COR-L47 (cell line): ENCODE measurements around the gene ARID3A.
A peak's percentile ranks its signal among the peaks of the same experiment; 100 is the strongest.

Source experiments
- DNase-seq: peaks from one replicate; lab custom pipeline; 2025; lab: John Stamatoyannopoulos, UW

The ARID3A gene

DNA sequence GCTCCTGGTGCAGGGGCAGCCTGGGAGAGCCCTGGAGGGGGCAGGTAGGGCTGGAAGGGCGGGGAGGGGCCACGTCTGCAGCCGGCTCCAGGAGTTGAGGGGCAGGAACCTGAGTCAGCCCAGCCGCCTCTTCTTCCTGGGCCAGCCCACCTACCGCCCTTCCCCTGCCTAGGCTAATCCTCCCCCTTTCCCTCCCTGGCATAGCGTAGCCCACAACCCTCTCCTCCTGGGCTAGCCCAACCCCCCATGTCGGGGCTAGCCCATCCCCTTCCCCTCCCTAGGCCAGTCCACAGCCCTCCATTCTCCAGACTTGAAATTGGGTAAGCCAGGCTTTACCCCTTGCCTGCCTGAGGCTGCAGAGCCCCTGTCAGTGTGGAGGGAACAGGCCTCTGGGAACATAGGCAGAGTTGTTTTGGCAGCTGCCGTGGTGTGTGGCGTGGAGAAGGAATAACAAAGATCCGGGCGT is 37.7 kb downstream of the ARID3A start:
- DNase-seq: no peak

DNA sequence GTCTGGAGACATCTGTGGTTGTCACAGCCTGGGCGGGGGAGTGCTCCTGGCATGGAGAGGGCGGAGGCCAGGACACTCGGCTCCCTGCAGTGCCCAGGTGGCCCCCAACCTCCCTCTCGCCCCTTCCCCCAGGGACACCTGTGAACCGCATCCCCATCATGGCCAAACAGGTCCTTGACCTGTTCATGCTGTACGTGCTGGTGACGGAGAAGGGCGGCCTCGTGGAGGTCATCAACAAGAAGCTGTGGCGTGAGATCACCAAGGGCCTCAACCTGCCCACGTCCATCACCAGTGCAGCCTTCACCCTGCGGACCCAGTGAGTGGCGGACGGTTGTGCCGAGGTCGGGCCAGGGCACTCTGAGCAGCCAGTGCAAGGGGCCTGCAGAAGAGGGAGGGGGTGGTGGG is 38.3 kb downstream of the ARID3A start:
- DNase-seq: no peak

DNA sequence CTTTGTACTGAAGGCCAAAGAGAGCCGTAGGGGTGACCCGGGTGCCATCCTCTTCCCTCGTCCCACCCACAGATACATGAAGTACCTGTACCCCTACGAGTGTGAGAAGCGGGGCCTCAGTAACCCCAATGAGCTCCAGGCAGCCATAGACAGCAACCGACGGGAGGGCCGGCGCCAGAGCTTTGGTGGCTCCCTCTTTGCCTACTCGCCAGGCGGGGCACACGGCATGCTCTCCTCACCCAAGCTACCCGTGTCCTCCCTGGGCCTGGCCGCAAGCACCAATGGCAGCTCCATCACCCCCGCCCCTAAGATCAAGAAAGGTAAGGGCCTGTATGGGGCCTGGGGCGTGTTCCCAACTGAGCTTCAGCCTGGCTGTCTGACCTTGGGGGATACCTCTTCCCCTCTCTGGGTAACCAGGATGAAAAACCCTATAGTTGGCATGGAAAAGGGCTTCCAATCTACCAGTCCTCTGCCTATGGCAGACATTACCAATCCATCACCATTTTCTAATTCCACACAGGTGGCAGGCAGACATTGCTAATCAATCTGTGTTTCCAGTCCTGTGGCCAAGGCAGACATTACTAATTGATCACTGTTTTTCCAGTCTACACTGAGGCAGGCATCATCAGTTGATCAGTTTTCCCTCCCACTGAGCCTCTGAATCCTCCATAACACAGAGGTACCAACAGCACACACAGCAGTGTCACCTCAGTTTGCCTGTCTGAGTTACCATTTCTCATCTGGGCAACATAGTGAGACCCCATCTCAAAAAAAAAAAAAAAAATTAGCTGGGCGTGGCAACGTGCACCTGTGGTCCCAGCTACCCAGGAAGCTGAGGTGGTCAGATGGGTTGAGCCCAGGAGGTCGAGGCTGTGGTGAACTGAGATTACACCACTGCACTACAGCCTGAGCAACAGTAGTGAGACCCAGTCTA is 39.2 kb downstream of the ARID3A start:
- no peak for DNase-seq

DNA sequence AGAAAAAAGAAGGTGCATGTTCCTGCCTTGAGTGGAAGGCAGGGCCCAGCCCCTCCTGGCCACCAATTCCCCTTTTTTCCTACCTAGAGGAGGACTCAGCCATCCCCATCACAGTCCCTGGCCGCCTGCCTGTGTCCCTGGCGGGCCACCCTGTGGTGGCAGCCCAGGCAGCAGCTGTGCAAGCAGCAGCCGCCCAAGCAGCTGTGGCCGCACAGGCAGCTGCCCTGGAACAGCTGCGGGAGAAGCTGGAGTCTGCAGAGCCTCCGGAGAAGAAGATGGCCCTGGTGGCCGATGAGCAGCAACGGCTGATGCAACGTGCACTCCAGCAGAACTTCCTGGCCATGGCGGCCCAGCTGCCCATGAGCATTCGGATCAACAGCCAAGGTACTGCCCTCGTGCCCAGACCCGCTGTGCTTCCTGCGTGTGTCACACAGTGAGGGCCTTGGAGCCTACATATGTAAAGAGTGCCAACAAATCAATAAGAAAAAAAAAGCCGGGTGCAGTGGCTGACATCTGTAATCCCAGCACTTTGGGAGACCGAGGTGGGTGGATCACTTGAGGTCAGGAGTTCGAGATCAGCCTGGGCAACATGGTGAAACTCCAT is 40.8 kb downstream of the ARID3A start:
- DNase-seq: no peak

DNA sequence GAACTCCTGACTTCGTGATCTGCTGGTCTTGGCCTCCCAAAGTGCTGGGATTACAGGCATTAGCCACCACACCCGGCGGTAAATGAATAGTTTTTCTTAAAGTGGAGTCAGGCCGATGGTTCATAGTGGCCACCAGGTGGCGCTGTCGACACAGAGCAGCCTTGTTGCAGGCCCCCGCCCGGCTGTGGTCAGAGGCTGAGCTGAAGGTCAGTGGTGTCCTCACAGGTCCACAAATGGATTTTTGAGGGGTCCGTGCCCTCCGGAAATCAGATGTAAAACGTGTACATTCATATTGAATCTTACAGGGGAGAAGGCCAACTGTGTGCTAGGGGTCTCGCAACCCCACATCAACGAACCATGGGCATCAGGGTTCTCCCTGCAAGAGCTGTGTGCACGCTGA is 44.9 kb downstream of the ARID3A start:
- DNase-seq: no peak

- DNase-seq: no peak
These were observed 46.0 kb downstream of the ARID3A start for GRCh38 chr19:971795-972194.

GRCh38 chr19:972281-972680 is 46.4 kb downstream of the ARID3A start:
- no peak for DNase-seq

DNA sequence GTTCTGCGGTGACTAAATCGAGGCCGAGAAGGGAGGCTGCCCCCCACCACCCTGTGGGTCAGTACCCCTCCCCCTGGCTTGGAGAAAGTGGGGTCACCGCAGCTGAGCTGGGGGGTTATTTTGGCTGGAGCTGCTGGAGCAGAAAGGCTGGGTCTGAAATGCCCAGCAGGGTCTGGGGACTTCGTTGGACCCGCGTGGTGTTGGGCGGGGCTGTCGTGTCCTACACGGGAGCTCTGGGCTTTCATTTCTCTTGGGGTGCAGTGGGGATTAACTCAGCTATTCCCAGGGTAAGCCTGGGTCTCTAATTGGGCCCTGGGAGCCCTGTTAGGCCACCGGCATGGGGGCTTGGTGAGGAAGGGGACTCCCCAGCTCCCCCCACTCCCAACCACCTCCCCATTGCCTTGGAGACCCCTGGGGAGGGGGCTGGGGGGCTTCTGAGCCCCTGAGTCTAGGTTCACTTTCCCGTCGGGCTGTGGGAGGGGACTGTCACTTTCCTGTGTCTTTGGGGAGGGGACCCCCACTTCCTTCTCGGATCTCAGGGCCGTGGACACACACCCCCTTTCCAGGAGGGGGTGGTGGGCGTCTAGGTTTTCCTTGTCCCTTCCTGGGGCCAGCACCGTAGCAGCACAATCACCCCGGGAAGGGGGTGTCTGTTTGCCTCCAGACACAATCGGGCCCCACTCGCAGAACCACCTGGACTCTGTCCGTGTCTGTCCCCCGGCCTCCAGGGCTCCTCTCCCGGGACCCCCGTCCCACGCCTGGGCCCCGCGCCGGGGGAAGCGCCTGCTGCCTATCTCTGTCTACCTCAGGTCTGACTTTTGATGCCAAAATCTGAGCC is 48.1 kb downstream of the ARID3A start:
- no peak for DNase-seq

GRCh38 chr19:974564-975257 is 48.9 kb downstream of the ARID3A start:
- no peak for DNase-seq

DNA sequence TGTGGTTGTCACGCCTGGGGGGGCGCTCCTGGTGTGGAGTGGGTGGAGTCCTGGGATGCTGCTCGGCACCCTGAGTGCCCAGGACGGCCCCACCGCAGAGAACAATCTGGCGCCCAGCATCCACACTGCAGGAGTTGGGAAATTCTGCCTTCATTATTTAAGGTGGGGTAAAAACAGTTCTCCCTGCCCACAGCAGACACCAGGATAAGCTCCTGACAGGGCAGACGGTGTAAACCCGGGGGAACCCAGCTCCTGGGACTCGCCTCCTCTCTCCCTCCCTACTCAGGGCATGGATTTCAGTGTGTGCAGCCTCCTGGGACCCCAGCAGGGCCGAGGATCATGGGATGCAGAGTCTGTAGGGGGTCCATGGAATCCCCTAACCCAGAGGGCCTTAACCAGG is 50.6 kb downstream of the ARID3A start:
- no peak for DNase-seq

DNA sequence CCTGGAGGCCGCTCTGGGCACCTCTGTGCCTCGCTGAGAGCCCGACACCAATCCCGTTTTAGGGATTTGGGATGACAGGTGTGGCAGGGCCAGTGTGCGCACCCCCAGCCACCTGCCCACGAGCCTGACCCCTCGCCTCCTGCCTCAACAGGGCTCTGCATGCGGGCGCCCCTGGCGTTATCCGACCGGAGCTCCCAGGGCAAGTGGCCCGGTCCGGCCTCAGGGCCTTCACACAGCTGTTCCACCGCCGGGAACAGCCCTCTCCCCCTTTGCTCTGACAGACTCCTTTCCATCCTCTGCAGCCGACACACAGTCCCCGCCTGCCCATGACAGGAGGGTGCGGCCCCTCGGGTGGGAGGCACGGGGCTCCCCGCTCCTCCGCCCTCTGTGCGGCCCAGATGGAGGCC is 51.2 kb downstream of the ARID3A start:
- no peak for DNase-seq

DNA sequence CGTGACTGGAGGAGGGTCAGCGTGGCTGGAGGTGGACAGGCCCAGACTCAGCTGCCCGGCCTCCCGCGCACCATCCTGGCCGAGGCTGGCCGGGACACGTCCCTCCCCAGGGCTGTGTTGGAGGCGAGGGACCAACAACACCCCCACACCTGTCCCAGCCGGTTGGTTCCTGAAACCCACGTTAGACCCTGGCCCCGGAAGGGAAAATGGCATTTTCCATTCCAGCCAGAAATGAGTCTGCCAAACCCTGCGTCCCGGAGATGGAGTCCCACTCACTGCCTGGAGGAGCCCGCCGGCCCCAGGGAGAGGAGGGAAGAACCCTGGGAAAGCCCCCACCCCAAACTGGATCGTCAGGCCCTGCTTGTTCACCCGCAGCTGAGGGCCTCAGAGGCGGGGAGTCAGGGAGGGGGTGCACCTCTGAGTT is 53.5 kb downstream of the ARID3A start:
- DNase-seq: no peak

- DNase-seq: no peak
These were observed 54.5 kb downstream of the ARID3A start for GRCh38 chr19:980133-980998.

- peak; percentile 46 for DNase-seq
These were observed 56.8 kb downstream of the ARID3A start for GRCh38 chr19:982567-983170.

- peak; percentile 89 for DNase-seq
These were observed 58.5 kb downstream of the ARID3A start, which contains the start of gene WDR18 for GRCh38 chr19:984165-984967. TSS of gene WDR18 (plus strand) at chr19:984345. CDS start at chr19:984354, 9 bp downstream.

DNA sequence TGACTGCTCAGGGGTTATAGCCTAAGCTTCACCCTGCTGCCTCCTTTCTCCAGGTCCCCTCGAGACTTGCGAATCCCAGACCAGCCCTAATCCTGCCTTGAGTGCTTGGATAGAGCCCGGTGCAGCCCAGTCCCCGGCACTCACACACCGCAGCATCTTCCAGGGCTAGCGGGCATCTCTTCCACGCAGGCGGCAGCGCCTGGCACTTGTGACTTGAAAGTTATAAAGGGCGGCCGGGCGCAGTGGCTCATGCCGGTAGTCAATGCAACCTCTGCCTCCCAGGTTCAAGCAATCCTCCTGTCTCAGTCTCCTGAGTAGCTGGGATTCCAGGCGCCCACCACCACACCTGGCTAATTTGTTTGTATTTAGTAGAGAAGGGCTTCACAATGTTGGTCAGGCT is 60.2 kb downstream of the ARID3A start:
- DNase-seq: no peak

GRCh38 chr19:988081-988480 is 62.2 kb downstream of the ARID3A start:
- DNase-seq: no peak

DNA sequence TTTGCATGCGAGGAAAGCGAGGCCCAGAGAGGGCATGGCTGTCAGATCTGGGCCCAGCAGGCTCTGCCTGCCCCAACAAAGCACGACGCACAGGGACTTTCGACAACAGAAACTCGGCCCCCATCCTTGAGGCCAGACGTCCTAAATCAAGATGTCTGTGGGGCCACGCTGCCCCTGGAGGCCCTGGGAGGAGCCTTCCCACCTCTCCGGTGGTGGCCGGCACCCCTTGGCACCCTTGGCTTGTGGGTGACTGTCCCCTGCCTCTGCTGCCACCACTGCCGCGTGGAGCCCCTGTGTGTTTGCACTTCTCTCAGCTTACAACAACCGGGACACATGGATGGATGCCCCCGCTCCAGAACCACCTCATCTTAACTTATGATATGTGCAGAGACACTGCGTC is 62.7 kb downstream of the ARID3A start:
- DNase-seq: no peak

GRCh38 chr19:989381-990081 is 63.7 kb downstream of the ARID3A start:
- DNase-seq: no peak
